Activated CD8-positive, alpha-beta memory T cell treated with anti-CD3 and anti-CD28 coated beads for 36 hours (primary cell): Measurements from ENCODE around the gene CARD11. TPM values are rescaled to one million over a fixed set of nuclear protein-coding genes. Genes with fewer than 3 reads are reported as not detected.

Experiments used
- CTCF ChIA-PET: fragments of 350-600 bp; sonication (Branson Sonifier 250); formaldehyde crosslinking; loops from one replicate; lab custom pipeline; 2021; ENCODE audit warnings: antibody characterized with exemption; lab: Charles Lee
- POLR2A ChIA-PET: fragments of 350-600 bp; sonication (Branson Sonifier 250); formaldehyde crosslinking; loops from one replicate; lab custom pipeline; 2021; ENCODE audit warnings: antibody characterized with exemption; lab: Charles Lee
- total RNA-seq, 2 experiments: library from RNA; stranded (reverse); gene quantifications; one replicate each; pipeline ENCODE4 v1.2.3, GENCODE V29; 2021

The CARD11 gene
- total RNA-seq, 2 experiments from 2014 or later, result 82.5 to 85.4 TPM

- ChIA-PET CTCF (no interaction called here), POLR2A (no interaction called here)
These were observed 69.4 kb downstream of the CARD11 start for GRCh38 chr7:2974093-2974819.

GRCh38 chr7:2972835-2973161, 70.9 kb downstream of the CARD11 start:
- ChIA-PET POLR2A (interaction anchor here (0.5 kb wide), 1 partner anchor 146 kb away, joined by 3 read pairs; no protein-coding TSS in a partner anchor), CTCF (no interaction called here)

DNA sequence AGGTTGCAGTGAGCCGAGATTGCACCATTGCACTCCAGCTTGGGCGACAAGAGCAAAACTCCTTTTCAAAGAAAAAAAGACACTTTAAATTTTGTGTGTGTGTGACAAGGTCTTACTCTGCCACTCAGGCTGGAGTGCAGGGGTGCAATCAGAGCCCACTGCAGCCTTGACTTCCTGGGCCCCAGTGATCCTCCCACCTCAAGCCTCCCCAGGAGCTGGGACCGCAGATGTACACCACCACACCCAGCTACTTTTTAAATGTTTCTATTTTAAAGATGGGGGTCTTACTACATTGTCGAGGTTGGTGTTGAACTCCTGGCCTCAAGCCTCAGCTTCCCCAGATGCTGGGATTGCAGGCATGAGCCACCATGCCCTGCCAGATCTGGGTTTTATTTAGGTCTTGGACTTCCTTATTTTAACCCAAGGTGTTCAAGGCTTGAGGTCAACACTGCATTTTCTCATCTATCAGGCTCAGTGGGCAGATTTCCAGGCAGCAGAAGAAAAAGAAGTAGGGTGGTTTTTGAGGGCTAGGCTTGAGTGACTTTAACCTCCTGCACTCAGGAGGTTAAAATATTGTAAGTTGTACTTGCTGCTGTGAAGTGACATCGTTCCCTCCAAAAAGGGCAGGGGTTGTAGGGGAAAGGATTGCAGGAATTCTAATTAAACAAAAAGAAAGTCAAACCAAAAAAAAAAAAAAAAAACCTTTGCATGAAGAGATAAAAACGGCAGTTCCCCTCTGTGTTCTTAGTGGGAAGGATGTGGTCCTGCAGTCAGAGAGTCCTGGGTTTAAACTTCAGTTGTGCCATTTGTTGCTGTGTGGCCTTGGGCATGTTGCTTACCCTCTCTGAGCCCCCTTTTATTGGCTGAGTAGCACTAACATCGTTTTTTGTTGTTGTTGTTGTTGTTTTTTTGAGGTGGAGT, 71.5 kb downstream of the CARD11 start:
- ChIA-PET CTCF (no interaction called here), POLR2A (interaction anchor here (0.5 kb wide), 1 partner anchor 147 kb away, joined by 3 read pairs; no protein-coding TSS in a partner anchor)

DNA sequence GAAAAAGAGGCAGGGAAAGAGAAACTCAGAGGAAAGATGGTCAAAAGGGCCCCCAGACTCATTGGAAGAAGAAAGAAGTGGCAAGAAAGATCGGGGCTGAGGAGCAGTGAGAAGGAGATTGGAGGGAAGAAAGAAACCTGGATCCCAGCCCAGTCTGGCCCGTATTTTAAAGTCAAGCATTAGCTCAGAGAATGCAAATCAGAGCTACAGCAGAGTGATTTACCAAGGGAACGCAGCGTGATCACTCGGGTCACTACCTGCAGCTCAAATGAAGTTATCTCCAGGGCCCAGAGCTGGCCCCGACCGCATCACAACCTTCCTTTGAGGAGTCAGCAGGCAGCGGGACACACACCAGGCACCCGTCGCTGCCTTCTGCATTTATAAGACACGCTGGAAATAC, 72.8 kb downstream of the CARD11 start:
- CTCF ChIA-PET, result no interaction called here
- POLR2A ChIA-PET, result no interaction called here

GRCh38 chr7:2970307-2970664, 73.4 kb downstream of the CARD11 start:
- POLR2A ChIA-PET, result no interaction called here
- CTCF ChIA-PET, result no interaction called here

GRCh38 chr7:2969398-2970306, 74.0 kb downstream of the CARD11 start:
- ChIA-PET CTCF (no interaction called here), POLR2A (no interaction called here)

GRCh38 chr7:2968616-2969397, 74.9 kb downstream of the CARD11 start:
- CTCF ChIA-PET, result no interaction called here
- POLR2A ChIA-PET, result no interaction called here

DNA sequence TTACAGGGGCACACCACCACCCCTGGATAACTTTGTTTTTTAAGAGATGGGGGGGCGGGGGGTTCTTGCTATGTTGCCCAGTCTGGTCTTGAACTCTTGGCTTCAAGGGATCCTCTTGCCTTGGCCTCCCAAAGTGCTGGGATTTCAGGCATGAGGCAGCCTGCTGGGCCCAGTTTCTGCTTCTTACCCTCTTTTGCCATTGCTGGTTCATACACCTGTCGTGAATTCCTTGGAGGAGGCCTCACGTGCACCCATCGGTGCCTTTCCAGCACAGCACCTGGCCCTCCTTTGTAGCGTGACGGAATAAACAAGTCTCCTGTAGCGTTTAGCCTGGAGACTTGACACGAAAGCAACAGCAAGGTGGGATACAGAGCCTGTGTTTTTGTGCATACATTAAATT, 75.5 kb downstream of the CARD11 start:
- CTCF ChIA-PET, result interaction anchor here (0.7 kb wide), 1 partner anchor 138 kb away, joined by 3 read pairs; no protein-coding TSS in a partner anchor
- POLR2A ChIA-PET, result no interaction called here

GRCh38 chr7:2967705-2968104, 76.0 kb downstream of the CARD11 start:
- POLR2A ChIA-PET, result no interaction called here

GRCh38 chr7:2967253-2967652, 76.4 kb downstream of the CARD11 start:
- ChIA-PET CTCF (no interaction called here), POLR2A (no interaction called here)

More at GRCh38 chr7:2967705-2968104, 76.0 kb downstream of the CARD11 start:
- CTCF ChIA-PET, result interaction anchor here (0.7 kb wide), 1 partner anchor 139 kb away, joined by 3 read pairs; no protein-coding TSS in a partner anchor

DNA sequence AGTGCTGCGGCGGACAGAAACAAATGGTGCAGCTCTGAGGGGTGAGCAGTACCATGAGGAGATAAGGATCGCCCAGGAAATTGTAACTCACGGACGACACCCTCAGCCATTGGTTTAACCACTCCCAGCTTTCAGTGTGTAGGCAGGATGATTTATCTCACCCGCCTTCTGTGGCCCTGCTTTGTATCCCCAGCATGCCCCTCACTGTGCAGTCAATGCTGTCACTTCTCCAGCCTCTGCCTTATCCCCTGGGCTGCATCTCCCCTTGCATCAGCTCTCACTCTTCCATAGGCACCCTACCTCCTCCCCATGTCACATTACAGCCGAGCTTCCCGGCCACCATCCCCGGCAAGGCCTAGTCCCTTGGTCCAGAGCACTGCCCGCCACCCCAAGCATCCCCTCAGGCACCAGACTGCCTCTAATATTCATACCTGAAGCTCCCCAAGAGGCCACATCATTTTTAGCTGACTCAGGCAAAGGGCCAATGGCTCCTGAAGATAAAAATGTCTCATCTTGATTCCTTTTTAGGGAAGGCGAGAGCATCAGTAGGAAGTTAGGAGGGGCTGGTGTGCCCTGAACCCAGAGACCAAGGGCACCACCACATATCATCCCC, 77.1 kb downstream of the CARD11 start:
- ChIA-PET CTCF (no interaction called here), POLR2A (interaction anchor here (0.5 kb wide), 1 partner anchor 57 kb away, joined by 4 read pairs; no protein-coding TSS in a partner anchor)

GRCh38 chr7:2965745-2966270, 77.9 kb downstream of the CARD11 start:
- ChIA-PET CTCF (no interaction called here), POLR2A (interaction anchor here (1.0 kb wide), 1 partner anchor 77 kb away, joined by 3 read pairs; no protein-coding TSS in a partner anchor)

- POLR2A ChIA-PET, result interaction anchor here (1.0 kb wide), 1 partner anchor 78 kb away, joined by 3 read pairs; no protein-coding TSS in a partner anchor
- CTCF ChIA-PET, result interaction anchor here (0.9 kb wide), 2 partner anchors 12 to 24 kb away, joined by 3 read pairs; no protein-coding TSS in a partner anchor
These were observed 78.4 kb downstream of the CARD11 start for GRCh38 chr7:2965301-2965700.

GRCh38 chr7:2964208-2964607, 79.5 kb downstream of the CARD11 start:
- POLR2A ChIA-PET, result no interaction called here
- CTCF ChIA-PET, result interaction anchor here (0.9 kb wide), 1 partner anchor 13 kb away, joined by 3 read pairs; no protein-coding TSS in a partner anchor

DNA sequence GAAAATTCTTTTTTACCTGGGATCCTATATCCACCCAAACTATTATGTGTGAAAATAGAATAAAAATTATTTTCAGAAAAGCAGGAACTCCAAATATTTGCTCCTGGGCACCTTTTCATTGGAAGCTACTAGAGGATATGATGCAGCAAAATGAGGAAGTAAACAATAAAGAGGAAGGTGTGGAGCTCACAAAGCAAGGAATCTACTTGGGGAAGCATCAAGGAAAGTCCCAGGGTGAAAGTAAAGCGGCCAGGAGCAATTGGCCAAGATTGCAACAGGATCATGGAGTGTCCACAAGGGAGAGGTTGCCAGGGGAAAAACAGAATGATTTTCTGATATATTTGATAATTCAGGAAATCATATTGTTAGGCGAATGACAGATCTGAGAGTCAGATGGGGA, 80.8 kb downstream of the CARD11 start:
- CTCF ChIA-PET, result no interaction called here
- POLR2A ChIA-PET, result no interaction called here

DNA sequence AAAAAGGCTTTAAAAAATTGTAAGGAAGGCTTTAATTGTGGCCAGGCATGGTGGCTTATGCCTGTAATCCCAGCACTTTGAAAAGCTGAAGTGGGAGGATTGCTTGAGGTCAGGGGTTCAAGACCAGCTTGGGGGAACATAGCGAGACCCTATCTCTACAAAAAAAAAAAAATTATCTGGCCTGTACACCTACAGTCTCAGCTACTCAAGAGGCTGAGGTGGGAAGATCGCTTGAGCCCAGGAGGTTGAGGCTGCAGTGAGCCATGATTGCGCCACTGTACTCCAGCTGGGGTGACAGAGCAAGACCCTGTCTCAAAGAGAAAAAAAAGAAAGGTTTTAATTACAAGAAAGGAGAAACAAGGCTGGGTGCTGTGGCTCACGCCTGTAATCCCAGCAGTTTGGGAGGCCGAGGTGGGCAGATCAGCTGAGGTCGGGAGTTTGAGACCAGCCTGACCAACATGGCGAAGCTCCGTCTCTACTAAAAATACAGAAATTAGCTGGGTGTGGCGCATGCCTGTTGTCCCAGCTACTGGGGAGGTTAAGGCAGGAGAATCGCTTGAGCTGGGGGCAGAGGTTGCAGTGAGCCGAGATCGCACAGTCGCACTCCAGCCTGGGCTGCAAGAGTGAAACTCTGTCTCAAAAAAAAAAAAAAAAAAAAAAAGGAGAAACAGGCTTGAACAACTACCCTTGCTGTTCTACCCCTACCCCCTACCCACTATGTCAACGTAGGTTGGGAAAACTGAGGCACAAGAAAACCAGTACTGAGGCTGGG, 83.7 kb downstream of the CARD11 start:
- CTCF ChIA-PET, result no interaction called here
- POLR2A ChIA-PET, result no interaction called here

- ChIA-PET CTCF (no interaction called here), POLR2A (no interaction called here)
These were observed 84.5 kb downstream of the CARD11 start for GRCh38 chr7:2959103-2959680.
